Effector memory CD4-positive, alpha-beta T cell (primary cell): ENCODE results near the gene RHOA.
"Not testable (repeated sequence)": the region's sequence is repeated elsewhere in the genome, so short reads cannot be mapped to it uniquely, and the experiment has no call there.

Experiments used
- DNase-seq, 3 donors: peaks; one replicate each; pipeline ENCODE4 v3.0.0-alpha.2; 2020
- H3K27ac ChIP-seq: 2 replicates; pipeline ENCODE4 v1.7.0; 2013; ENCODE audit warnings: mild to moderate bottlenecking, low read length, moderate library complexity; ENCODE audit not compliant: insufficient read depth, poor library complexity, severe bottlenecking
- H3K27me3 ChIP-seq: replicated peaks from 2 replicates; pipeline ENCODE4 v1.7.0; 2013; ENCODE audit warnings: mild to moderate bottlenecking, low read length; ENCODE audit not compliant: insufficient read depth, control insufficient read depth, poor library complexity, severe bottlenecking
- H3K36me3 ChIP-seq: 2 replicates; pipeline ENCODE4 v1.7.0; 2013; ENCODE audit warnings: mild to moderate bottlenecking, low read length, moderate library complexity; ENCODE audit not compliant: control insufficient read depth, insufficient read depth
- H3K4me1 ChIP-seq: 2 replicates; pipeline ENCODE4 v1.7.0; 2013; ENCODE audit warnings: low read length, mild to moderate bottlenecking; ENCODE audit not compliant: control insufficient read depth, insufficient read depth, poor library complexity, severe bottlenecking
- H3K4me3 ChIP-seq: 2 replicates; pipeline ENCODE4 v1.7.0; 2013; ENCODE audit warnings: low read length, low read depth, mild to moderate bottlenecking; ENCODE audit not compliant: insufficient read depth, poor library complexity, severe bottlenecking
- H3K9me3 ChIP-seq: 2 replicates; pipeline ENCODE4 v1.7.0; 2013; ENCODE audit warnings: mild to moderate bottlenecking, low read length, moderate library complexity; ENCODE audit not compliant: control insufficient read depth

RHOA gene

GRCh38 chr3:49397470-49397869 is 14.3 kb downstream of the RHOA start:
- Histone ChIP-seq H3K27ac (no peak overlapping the region), H3K9me3 (no peaks in the 10 kb centered on the region), H3K4me3 (no peak overlapping the region), H3K27me3 (no peaks in the 10 kb centered on the region), H3K36me3 (peaks cover 19% of the 10 kb centered on the region), H3K4me1 (peaks cover 16% of the 10 kb centered on the region)
- no peak for DNase-seq

DNA sequence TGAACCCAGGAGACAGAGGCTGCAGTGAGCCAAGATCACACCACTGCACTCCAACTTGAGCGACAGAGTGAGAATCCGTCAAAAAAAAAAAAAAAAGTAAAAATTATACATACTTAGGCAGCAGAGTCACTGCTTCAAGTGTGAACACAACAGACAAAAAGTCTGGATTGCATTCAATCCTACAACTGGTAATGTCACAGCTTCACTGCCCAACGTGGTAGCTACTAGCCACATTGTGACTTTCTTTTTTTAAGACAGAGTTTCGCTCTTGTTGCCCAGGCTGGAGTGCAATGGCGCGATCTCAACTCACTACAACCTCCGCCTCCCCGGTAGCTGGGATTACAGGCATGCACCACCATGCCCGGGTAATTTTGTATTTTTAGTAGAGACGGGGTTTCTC is 20.5 kb downstream of the RHOA start:
- H3K9me3 ChIP-seq, DNase-seq, H3K4me1 ChIP-seq, H3K27ac ChIP-seq, H3K27me3 ChIP-seq, H3K4me3 ChIP-seq: not testable (repeated sequence)
- H3K36me3 ChIP-seq: peaks cover 16% of the 10 kb centered on the region

DNA sequence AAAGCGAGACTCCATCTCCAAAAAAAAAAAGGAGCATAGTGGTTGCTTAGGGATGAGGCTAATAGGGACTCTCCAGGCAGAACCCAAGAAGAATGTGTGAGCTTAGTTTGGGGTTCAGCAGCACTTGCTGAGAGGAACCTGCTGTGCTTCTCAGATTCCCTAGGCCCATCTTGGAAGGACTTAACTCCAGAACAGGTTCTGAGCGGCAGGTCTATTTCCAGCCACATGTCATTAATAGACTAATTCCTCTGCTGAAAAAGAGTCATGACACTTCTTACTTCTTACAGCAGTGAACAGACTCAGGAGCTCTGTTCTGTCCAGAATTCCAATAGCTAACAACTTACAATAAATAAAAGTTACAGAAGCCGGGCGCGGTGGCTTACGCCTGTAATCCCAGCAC is 22.5 kb downstream of the RHOA start:
- DNase-seq: no peak
- H3K27me3 ChIP-seq: no peaks in the 10 kb centered on the region
- H3K4me3 ChIP-seq: no peak overlapping the region
- peaks cover 9% of the 10 kb centered on the region for H3K4me1 ChIP-seq
- no peak overlapping the region for H3K27ac ChIP-seq
- no peaks in the 10 kb centered on the region for H3K9me3 ChIP-seq
- H3K36me3 ChIP-seq: peaks cover 4% of the 10 kb centered on the region

DNA sequence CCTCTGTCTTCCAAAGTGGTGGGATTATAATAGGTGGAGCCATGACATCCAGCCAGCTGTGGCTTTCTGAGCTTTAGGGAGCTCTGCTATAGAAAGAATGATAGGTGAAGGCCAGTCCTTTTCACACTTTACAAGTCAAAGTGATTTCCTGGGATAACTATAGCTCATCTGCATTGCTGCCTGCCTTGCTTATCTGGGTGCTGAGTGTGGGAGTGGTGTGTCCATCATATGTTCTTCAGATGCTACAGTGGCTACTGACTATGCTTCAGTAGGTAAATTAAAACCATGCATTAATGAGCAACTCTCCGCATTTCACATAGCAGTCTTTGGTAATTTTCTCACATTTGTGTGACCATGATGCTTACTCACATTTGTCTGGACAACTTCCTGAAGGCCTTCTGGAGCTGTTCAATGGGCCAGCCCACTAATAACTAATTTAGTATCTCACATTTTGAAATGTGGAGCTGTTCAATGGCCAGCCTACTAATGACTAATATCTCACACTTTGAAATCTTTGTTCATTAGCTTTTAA is 23.4 kb downstream of the RHOA start:
- H3K36me3 ChIP-seq: peaks cover 4% of the 10 kb centered on the region
- H3K4me1 ChIP-seq: peaks cover 9% of the 10 kb centered on the region
- no peak overlapping the region for H3K4me3 ChIP-seq
- no peak overlapping the region for H3K27ac ChIP-seq
- no peak for DNase-seq
- H3K27me3 ChIP-seq: no peaks in the 10 kb centered on the region
- no peaks in the 10 kb centered on the region for H3K9me3 ChIP-seq

DNA sequence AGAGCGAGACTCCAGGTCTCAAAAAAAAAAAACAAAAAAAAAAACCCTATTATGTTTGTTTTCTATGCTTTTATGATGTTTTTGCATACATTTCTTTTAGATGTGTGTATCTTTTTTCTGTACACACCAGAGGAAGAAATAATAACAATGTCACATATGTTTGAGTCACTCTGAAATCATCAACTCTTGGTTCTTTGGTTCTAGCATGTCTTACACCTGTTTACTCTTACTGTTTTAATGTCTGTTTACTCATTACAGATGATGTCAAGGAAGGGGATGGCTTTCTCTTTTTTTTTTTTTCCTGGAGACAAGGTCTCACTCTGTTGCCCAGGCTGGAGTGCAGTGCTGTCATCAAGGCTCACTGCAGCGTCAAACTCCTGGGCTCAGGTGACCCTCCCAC is 24.1 kb downstream of the RHOA start:
- peaks cover 9% of the 10 kb centered on the region for H3K4me1 ChIP-seq
- H3K9me3 ChIP-seq: no peaks in the 10 kb centered on the region
- H3K36me3 ChIP-seq: peaks cover 4% of the 10 kb centered on the region
- H3K27ac ChIP-seq: no peak overlapping the region
- H3K27me3 ChIP-seq: no peaks in the 10 kb centered on the region
- no peak overlapping the region for H3K4me3 ChIP-seq
- no peak for DNase-seq

DNA sequence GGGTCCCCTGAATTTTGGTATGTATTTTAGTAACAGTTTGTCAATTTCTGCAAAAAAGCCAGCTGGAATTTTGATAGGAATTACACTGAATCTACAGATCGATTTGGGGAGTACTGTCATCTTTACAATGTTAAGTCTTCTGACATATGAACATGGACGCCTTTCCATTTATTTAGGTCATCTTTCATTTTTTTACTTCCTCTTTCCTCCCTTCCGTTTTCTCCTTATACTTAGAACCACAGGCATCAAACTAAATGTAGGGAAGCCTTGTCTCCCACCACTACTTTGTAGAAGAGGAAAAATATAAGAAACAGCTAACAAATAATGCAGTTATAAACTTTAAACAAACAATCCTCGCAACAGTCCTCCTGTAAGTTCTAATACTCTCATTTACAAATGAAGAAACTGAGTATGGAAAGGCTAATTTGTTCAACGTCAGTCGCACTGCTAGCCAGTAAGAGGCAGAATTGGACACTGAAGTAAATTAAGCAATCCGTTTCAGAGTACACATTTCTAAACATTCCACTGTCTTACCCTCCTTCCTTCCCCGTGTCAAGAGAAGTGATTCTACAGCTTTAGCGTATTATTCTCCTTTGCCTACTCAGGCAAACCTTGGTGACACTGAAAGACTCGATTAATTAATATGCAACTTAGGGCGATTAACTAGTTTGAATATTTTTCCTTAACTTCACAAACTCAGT is 25.6 kb downstream of the RHOA start:
- H3K27ac ChIP-seq: no peak overlapping the region
- H3K4me1 ChIP-seq: peaks cover 9% of the 10 kb centered on the region
- DNase-seq: no peak
- H3K4me3 ChIP-seq: no peak overlapping the region
- peaks cover 4% of the 10 kb centered on the region for H3K36me3 ChIP-seq
- no peaks in the 10 kb centered on the region for H3K9me3 ChIP-seq
- no peaks in the 10 kb centered on the region for H3K27me3 ChIP-seq

DNA sequence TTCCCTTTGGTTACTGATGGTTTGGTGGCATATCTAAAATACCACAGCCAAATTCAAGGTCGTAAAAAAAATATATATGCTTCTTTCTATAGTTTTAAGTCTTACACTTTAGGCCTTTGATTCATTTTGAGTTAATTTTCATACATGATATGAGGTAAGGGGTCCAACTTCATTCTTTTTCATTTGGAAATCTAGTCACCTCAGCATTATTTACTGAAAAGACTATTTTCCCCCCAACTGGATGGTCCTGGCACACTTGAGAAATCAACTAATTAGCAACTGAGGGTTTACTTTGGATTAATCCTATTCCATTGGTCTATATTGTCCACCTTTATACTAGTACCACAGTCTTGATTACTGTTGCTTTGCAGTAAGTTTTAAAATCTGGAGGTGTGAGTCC is 26.2 kb downstream of the RHOA start:
- H3K36me3 ChIP-seq: peaks cover 4% of the 10 kb centered on the region
- DNase-seq: no peak
- no peak overlapping the region for H3K27ac ChIP-seq
- H3K27me3 ChIP-seq: no peaks in the 10 kb centered on the region
- H3K4me3 ChIP-seq: no peak overlapping the region
- H3K4me1 ChIP-seq: peaks cover 9% of the 10 kb centered on the region
- H3K9me3 ChIP-seq: no peaks in the 10 kb centered on the region

GRCh38 chr3:49383387-49383786 is 28.4 kb downstream of the RHOA start:
- DNase-seq: no peak
- no peak overlapping the region for H3K4me3 ChIP-seq
- H3K36me3 ChIP-seq: no peaks in the 10 kb centered on the region
- no peak overlapping the region for H3K27ac ChIP-seq
- peaks cover 9% of the 10 kb centered on the region for H3K4me1 ChIP-seq
- H3K27me3 ChIP-seq: no peaks in the 10 kb centered on the region
- H3K9me3 ChIP-seq: no peaks in the 10 kb centered on the region

GRCh38 chr3:49378249-49378895 is 33.4 kb downstream of the RHOA start:
- no peak for DNase-seq
- Histone ChIP-seq H3K27me3 (no peaks in the 10 kb centered on the region), H3K27ac (no peak overlapping the region), H3K9me3 (no peaks in the 10 kb centered on the region), H3K4me3 (no peak overlapping the region), H3K36me3 (peaks cover 25% of the 10 kb centered on the region), H3K4me1 (no peaks in the 10 kb centered on the region)

DNA sequence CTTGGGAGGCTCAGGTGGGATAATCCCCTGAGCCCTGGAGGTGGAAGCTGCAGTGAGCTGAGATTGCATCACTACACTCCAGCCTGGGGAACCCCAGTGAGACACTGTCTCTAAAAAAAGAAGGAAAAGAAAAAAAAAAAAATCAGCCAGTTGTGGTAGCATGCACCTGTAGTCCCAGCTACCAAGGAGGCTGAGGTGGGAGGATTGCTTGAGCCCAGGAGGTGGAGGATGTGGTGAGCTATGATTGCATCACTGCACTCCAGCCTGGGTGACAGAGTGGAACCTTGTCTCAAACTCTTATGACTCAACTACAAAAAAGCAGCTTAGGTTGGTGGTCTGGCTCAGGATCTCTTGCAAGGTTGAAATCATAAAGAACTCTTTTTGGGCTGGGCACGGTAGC is 34.3 kb downstream of the RHOA start:
- Histone ChIP-seq H3K9me3 (no peaks in the 10 kb centered on the region), H3K27me3 (no peaks in the 10 kb centered on the region), H3K4me3 (no peak overlapping the region), H3K36me3 (peaks cover 34% of the 10 kb centered on the region), H3K4me1 (no peaks in the 10 kb centered on the region), H3K27ac (peak overlapping the region; percentile 22)
- DNase-seq: peak in 2 of 3 donors; percentile 8 to 40
